ENCODE results near the gene L2HGDH. TPM values are rescaled to one million over a fixed set of nuclear protein-coding genes. Genes with fewer than 3 reads are reported as not detected.

L2HGDH gene
- polyA plus RNA-seq, 3 donors, result 0.11 to 0.86 (median 0.48) TPM

- Mint-ChIP-seq H3K4me1 (peaks cover 16% of the 10 kb centered on the region), H3K36me3 (peaks cover 3 to 15% of the 10 kb centered on the region in 2 donors), H3K27me3 (ENCODE audit: low read depth in 3 of 3) (peaks cover 2 to 4% (median 2%) of the 10 kb centered on the region in 3 donors), H3K9me3 (peaks cover 0 to 3% (median 0%) of the 10 kb centered on the region in 7 donors), H3K4me3 (no peak overlapping the region), H3K27ac (no peak overlapping the region)
- no peaks in the 10 kb centered on the region for H3K9me3 ChIP-seq (replicated peaks in 1 of 2; ENCODE audit: control insufficient read depth in 1 of 2, insufficient read depth in 1 of 2, low read length in 2 of 2)
- H3K9ac ChIP-seq (ENCODE audit: insufficient read depth, low read length, poor library complexity, severe bottlenecking), result no peak overlapping the region
- H3K4me1 ChIP-seq (ENCODE audit: control insufficient read depth in 1 of 2, insufficient read depth in 2 of 2, low read length in 2 of 2), result no peaks in the 10 kb centered on the region
- no peak overlapping the region for H3K27ac ChIP-seq (ENCODE audit: low read depth in 1 of 2, low read length in 2 of 2)
- H2AFZ ChIP-seq (ENCODE audit: insufficient read depth, low read depth, low read length, poor library complexity, severe bottlenecking), result no peak overlapping the region
- H3K4me3 ChIP-seq (replicated peaks in 1 of 3; ENCODE audit: low read depth in 2 of 3, low read length in 3 of 3), result no peak overlapping the region
- intact Hi-C loops (cut with micrococcal nuclease), result no loop called here
- H3K27me3 ChIP-seq (ENCODE audit: control insufficient read depth in 2 of 2, insufficient read depth in 2 of 2, low read length in 2 of 2), result no peaks in the 10 kb centered on the region
- no peak overlapping the region for H3K4me2 ChIP-seq (replicated peaks; ENCODE audit: extremely low read depth, low read length, poor library complexity, severe bottlenecking)
- no peaks in the 10 kb centered on the region for H3K79me2 ChIP-seq (ENCODE audit: insufficient read depth, low read length)
- DNase-seq, result peak in 2 of 3 donors; percentile 23 to 31
- WGBS (ENCODE audit: insufficient coverage), result 0% methylated on average over 1 of the region's 2 CpGs
- peaks cover 0 to 6% of the 10 kb centered on the region in 2 donors for H3K36me3 ChIP-seq (replicated peaks in 1 of 2; ENCODE audit: control insufficient read depth in 1 of 2, insufficient read depth in 2 of 2, low read length in 2 of 2)
- H4K20me1 ChIP-seq (ENCODE audit: insufficient read depth, low read length), result no peaks in the 10 kb centered on the region
- TF ChIP-seq, protein P1, sequence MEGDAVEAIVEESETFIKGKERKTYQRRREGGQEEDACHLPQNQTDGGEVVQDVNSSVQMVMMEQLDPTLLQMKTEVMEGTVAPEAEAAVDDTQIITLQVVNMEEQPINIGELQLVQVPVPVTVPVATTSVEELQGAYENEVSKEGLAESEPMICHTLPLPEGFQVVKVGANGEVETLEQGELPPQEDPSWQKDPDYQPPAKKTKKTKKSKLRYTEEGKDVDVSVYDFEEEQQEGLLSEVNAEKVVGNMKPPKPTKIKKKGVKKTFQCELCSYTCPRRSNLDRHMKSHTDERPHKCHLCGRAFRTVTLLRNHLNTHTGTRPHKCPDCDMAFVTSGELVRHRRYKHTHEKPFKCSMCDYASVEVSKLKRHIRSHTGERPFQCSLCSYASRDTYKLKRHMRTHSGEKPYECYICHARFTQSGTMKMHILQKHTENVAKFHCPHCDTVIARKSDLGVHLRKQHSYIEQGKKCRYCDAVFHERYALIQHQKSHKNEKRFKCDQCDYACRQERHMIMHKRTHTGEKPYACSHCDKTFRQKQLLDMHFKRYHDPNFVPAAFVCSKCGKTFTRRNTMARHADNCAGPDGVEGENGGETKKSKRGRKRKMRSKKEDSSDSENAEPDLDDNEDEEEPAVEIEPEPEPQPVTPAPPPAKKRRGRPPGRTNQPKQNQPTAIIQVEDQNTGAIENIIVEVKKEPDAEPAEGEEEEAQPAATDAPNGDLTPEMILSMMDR (IDR thresholded peaks at IDR 0.05), result no peak
These were observed 38.9 kb upstream of the L2HGDH start for GRCh38 chr14:50350975-50351374.

DNA sequence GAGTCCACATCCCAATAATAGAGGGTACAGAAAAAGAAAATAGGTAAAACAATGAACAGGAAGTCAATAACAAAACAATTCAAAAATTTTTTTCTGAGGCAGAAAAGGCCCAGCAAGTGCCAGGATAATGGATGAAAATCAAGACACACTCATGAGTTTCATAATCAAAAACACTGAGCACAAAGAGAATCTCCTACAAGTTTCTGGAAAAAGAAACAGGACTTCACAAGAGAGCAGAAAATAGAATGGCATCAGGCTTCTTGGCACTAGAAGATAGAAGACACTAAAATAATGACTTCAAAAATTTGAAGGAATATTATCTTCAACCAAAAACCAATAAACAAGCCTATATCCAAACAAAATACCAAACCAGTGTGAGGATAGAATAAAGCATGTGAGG, 36.9 kb upstream of the L2HGDH start:
- DNase-seq, result no peak
- peaks cover 0 to 3% (median 0%) of the 10 kb centered on the region in 7 donors for H3K9me3 Mint-ChIP-seq

More for the DNA sequence above, 36.9 kb upstream of the L2HGDH start:
- TF ChIP-seq, protein P1 (IDR thresholded peaks at IDR 0.05), result no peak
- Mint-ChIP-seq H3K4me3 (no peak overlapping the region), H3K27ac (no peak overlapping the region), H3K27me3 (ENCODE audit: low read depth in 3 of 3) (peaks cover 2 to 6% (median 2%) of the 10 kb centered on the region in 3 donors), H3K36me3 (peaks cover 7 to 10% of the 10 kb centered on the region in 2 donors), H3K4me1 (peaks cover 16% of the 10 kb centered on the region)
- Histone ChIP-seq H3K9me3 (replicated peaks in 1 of 2; ENCODE audit: control insufficient read depth in 1 of 2, insufficient read depth in 1 of 2, low read length in 2 of 2) (no peaks in the 10 kb centered on the region), H4K20me1 (ENCODE audit: insufficient read depth, low read length) (no peaks in the 10 kb centered on the region), H3K4me2 (replicated peaks; ENCODE audit: extremely low read depth, low read length, poor library complexity, severe bottlenecking) (no peak overlapping the region), H3K36me3 (replicated peaks in 1 of 2; ENCODE audit: control insufficient read depth in 1 of 2, insufficient read depth in 2 of 2, low read length in 2 of 2) (no peaks in the 10 kb centered on the region), H3K27me3 (ENCODE audit: control insufficient read depth in 2 of 2, insufficient read depth in 2 of 2, low read length in 2 of 2) (no peaks in the 10 kb centered on the region), H3K4me1 (ENCODE audit: control insufficient read depth in 1 of 2, insufficient read depth in 2 of 2, low read length in 2 of 2) (no peaks in the 10 kb centered on the region), H3K4me3 (replicated peaks in 1 of 3; ENCODE audit: low read depth in 2 of 3, low read length in 3 of 3) (no peak overlapping the region), H3K9ac (ENCODE audit: insufficient read depth, low read length, poor library complexity, severe bottlenecking) (no peak overlapping the region), H3K79me2 (ENCODE audit: insufficient read depth, low read length) (no peaks in the 10 kb centered on the region), H3K27ac (ENCODE audit: low read depth in 1 of 2, low read length in 2 of 2) (no peak overlapping the region), H2AFZ (ENCODE audit: insufficient read depth, low read depth, low read length, poor library complexity, severe bottlenecking) (no peak overlapping the region)
- intact Hi-C loops (cut with micrococcal nuclease), result no loop called here
